ENCODE measurements around the gene MYLK2.

- no peak for TF ChIP-seq POLR2A (IDR thresholded peaks at IDR 0.05)
- TF ChIP-seq, protein P1, sequence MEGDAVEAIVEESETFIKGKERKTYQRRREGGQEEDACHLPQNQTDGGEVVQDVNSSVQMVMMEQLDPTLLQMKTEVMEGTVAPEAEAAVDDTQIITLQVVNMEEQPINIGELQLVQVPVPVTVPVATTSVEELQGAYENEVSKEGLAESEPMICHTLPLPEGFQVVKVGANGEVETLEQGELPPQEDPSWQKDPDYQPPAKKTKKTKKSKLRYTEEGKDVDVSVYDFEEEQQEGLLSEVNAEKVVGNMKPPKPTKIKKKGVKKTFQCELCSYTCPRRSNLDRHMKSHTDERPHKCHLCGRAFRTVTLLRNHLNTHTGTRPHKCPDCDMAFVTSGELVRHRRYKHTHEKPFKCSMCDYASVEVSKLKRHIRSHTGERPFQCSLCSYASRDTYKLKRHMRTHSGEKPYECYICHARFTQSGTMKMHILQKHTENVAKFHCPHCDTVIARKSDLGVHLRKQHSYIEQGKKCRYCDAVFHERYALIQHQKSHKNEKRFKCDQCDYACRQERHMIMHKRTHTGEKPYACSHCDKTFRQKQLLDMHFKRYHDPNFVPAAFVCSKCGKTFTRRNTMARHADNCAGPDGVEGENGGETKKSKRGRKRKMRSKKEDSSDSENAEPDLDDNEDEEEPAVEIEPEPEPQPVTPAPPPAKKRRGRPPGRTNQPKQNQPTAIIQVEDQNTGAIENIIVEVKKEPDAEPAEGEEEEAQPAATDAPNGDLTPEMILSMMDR (IDR thresholded peaks at IDR 0.05): no peak
Observed at GRCh38 chr20:31833931-31834521, 14.9 kb downstream of the MYLK2 start.
